Jurkat, Clone E6-1 (cell line): ENCODE data around the gene SLC26A1.
"Not testable (repeated sequence)": the region's sequence is repeated elsewhere in the genome, so short reads cannot be mapped to it uniquely, and the experiment has no call there.

Experiments used
- DNase-seq: peaks from one replicate; pipeline ENCODE4 v3.0.0-alpha.2; 2011; ENCODE audit warnings: low read depth, low spot score
- H3K4me3 ChIP-seq: 2 replicates; pipeline ENCODE4 v1.5.1; 2011; ENCODE audit warnings: mild to moderate bottlenecking, low read length, control low read depth, moderate library complexity

The SLC26A1 gene

GRCh38 chr4:988726-989721, 4.2 kb downstream of the SLC26A1 start:
- no peak for DNase-seq
- no peak overlapping the region for H3K4me3 ChIP-seq

GRCh38 chr4:987624-988513, 5.3 kb downstream of the SLC26A1 start:
- H3K4me3 ChIP-seq, result peak overlapping the region; percentile 56
- no peak for DNase-seq

- DNase-seq, result peak; percentile 62
Measured at GRCh38 chr4:986879-987623, 6.2 kb downstream of the SLC26A1 start, which contains the start of gene IDUA. IDUA (plus strand) TSS chr4:987044; CDS start chr4:987085, 41 bp downstream.

GRCh38 chr4:986428-986878, 6.8 kb downstream of the SLC26A1 start:
- DNase-seq, result peak; percentile 9
- H3K4me3 ChIP-seq, result peak overlapping the region; percentile 56

More at GRCh38 chr4:986879-987623, 6.2 kb downstream of the SLC26A1 start, which contains the start of gene IDUA:
- peak within 1 kb of the TSS; percentile 56 for H3K4me3 ChIP-seq

- H3K4me3 ChIP-seq, result no peak overlapping the region
- DNase-seq, result no peak
Measured at GRCh38 chr4:985123-985830, 7.9 kb downstream of the SLC26A1 start.

- H3K4me3 ChIP-seq, result no peak overlapping the region
- DNase-seq, result no peak
Measured at GRCh38 chr4:984336-985054, 8.7 kb downstream of the SLC26A1 start.

- no peak for DNase-seq
- no peak overlapping the region for H3K4me3 ChIP-seq
Measured at GRCh38 chr4:982814-983213, 10.4 kb downstream of the SLC26A1 start.

GRCh38 chr4:982291-982690, 10.9 kb downstream of the SLC26A1 start:
- no peak for DNase-seq
- H3K4me3 ChIP-seq, result no peak overlapping the region

- DNase-seq, result no peak
- no peak overlapping the region for H3K4me3 ChIP-seq
Measured at GRCh38 chr4:978957-979701, 14.1 kb downstream of the SLC26A1 start.

GRCh38 chr4:976016-976415, 17.2 kb downstream of the SLC26A1 start:
- not testable (repeated sequence) for DNase-seq, H3K4me3 ChIP-seq

- H3K4me3 ChIP-seq, result no peak overlapping the region
- DNase-seq, result no peak
Measured at GRCh38 chr4:974668-975067, 18.5 kb downstream of the SLC26A1 start.

- DNase-seq, result peak; percentile 39
- H3K4me3 ChIP-seq, result peak within 1 kb of the TSS; percentile 66
Measured at GRCh38 chr4:973431-974397, 19.5 kb downstream of the SLC26A1 start, which contains the start of gene DGKQ. DGKQ (minus strand) TSS chr4:973569; CDS start chr4:973482, 87 bp downstream.

GRCh38 chr4:972651-973424, 20.4 kb downstream of the SLC26A1 start:
- peak overlapping the region; percentile 66 for H3K4me3 ChIP-seq
- no peak for DNase-seq

GRCh38 chr4:971666-972500, 21.3 kb downstream of the SLC26A1 start:
- H3K4me3 ChIP-seq, result peak overlapping the region; percentile 66
- no peak for DNase-seq
